ENCODE measurements around the gene RPS6KL1.

DNA sequence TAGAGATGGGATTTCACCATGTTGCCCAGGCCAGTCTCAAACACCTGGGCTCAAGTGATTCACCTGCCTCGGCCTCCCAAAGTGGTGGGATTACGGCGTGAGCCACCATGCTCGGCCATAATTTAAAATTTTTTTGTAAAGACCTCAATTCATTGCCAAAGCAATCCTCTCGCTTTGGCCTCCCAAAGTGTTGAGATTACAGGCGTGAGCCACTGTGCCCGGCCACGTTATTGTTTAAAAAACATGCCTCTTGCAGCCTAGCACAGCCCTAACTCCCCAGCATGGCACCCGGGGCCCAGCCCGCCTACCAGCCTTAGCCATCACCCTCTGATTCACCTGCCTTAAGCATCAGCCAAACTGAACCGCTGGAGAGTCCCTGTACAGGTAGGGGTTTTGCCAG is 13.1 kb upstream of the RPS6KL1 start:
- TF ChIP-seq FOXA1 (IDR thresholded peaks at IDR 0.05), result no peak
- no peak for TF ChIP-seq ELF4 (IDR thresholded peaks at IDR 0.05)
- TF ChIP-seq SP1 (IDR thresholded peaks at IDR 0.05), result no peak
- TF ChIP-seq SUZ12 (IDR thresholded peaks at IDR 0.05), result no peak
- TF ChIP-seq LEF1 (IDR thresholded peaks at IDR 0.05; ENCODE audit: borderline replicate concordance), result no peak
- no peak for TF ChIP-seq BHLHE40 (IDR thresholded peaks at IDR 0.05; ENCODE audit: borderline replicate concordance)
- no peak for TF ChIP-seq FOXM1 (IDR thresholded peaks at IDR 0.05; ENCODE audit: borderline replicate concordance)
- TF ChIP-seq, protein P1, sequence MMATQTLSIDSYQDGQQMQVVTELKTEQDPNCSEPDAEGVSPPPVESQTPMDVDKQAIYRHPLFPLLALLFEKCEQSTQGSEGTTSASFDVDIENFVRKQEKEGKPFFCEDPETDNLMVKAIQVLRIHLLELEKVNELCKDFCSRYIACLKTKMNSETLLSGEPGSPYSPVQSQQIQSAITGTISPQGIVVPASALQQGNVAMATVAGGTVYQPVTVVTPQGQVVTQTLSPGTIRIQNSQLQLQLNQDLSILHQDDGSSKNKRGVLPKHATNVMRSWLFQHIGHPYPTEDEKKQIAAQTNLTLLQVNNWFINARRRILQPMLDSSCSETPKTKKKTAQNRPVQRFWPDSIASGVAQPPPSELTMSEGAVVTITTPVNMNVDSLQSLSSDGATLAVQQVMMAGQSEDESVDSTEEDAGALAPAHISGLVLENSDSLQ (IDR thresholded peaks at IDR 0.05), result no peak
- TF ChIP-seq TARDBP (IDR thresholded peaks at IDR 0.05), result no peak
- no peak for TF ChIP-seq HDGF (IDR thresholded peaks at IDR 0.05; ENCODE audit: borderline replicate concordance)
- TF ChIP-seq L3MBTL2 (conservative IDR thresholded peaks at IDR 0.05), result no peak
